Nephron progenitor cell (in vitro differentiated cells): Measurements from ENCODE around the gene KNDC1.

ENCODE experiments used
- DNase-seq: peaks from one replicate; pipeline ENCODE4 v3.0.0; 2021
- H3K27ac Mint-ChIP-seq: 2 replicates; pipeline ENCODE4 v1.8.0; 2021; ENCODE audit warnings: mild to moderate bottlenecking, moderate library complexity, mixed read lengths
- H3K27me3 Mint-ChIP-seq: 2 replicates; pipeline ENCODE4 v1.8.0; 2021; ENCODE audit warnings: mild to moderate bottlenecking, low read depth, mixed read lengths; ENCODE audit not compliant: poor library complexity
- H3K36me3 Mint-ChIP-seq: 2 replicates; pipeline ENCODE4 v1.8.0; 2021; ENCODE audit warnings: low read depth, mixed read lengths
- H3K4me1 Mint-ChIP-seq: 2 replicates; pipeline ENCODE4 v1.8.0; 2021; ENCODE audit warnings: mixed read lengths
- H3K4me3 Mint-ChIP-seq: 2 replicates; pipeline ENCODE4 v1.8.0; 2021; ENCODE audit warnings: mild to moderate bottlenecking, moderate library complexity, mixed read lengths
- H3K9me3 Mint-ChIP-seq: 2 replicates; pipeline ENCODE4 v1.8.0; 2021; ENCODE audit warnings: mild to moderate bottlenecking, moderate library complexity, mixed read lengths
- CTCF ChIP-seq: fragments of 200-600 bp; sonication (generic); IDR thresholded peaks from 2 replicates; pipeline ENCODE4 v1.5.0; 2021; ENCODE audit warnings: antibody characterized with exemption

KNDC1 gene

DNA sequence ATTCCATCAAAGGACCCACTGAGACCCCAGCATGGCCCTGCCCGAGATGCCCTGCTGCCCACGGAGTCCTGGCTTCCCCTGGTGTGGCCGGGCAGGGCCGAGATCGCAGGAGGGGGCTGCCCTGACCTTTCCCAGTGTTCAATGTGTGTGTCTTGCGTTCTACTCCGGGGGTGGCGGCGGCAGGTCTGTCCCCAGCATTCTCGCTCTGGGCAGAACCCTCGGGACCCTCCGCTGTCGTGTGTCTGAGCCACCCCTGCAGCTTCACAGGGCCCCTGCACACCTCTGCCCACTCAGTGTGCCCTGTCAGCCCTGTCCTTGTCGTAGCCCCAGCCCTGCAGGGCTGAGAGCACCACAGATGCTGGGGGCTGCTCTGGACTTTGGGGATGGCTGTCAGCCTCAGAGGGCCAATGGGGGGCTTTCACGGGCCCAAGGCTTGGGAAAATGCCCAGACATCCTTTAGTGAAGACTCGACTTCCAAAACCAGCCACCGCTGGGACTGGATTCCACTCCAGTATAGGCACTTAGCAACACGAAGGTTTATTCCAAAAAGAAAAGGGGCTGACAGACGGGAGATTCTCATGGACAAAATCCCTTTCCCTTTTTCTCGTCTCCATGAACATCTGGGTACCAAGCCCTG is 30.0 kb upstream of the KNDC1 start:
- Mint-ChIP-seq H3K4me3 (no peak overlapping the region), H3K27me3 (peaks cover 21% of the 10 kb centered on the region), H3K9me3 (no peaks in the 10 kb centered on the region), H3K36me3 (no peaks in the 10 kb centered on the region), H3K4me1 (peaks cover 15% of the 10 kb centered on the region), H3K27ac (no peak overlapping the region)
- DNase-seq: no peak
- TF ChIP-seq CTCF: no peak

- DNase-seq: no peak
- Mint-ChIP-seq H3K36me3 (no peaks in the 10 kb centered on the region), H3K9me3 (no peaks in the 10 kb centered on the region), H3K27me3 (peaks cover 15% of the 10 kb centered on the region), H3K4me3 (no peak overlapping the region), H3K4me1 (peaks cover 13% of the 10 kb centered on the region), H3K27ac (no peak overlapping the region)
- TF ChIP-seq CTCF: no peak
These were observed 29.4 kb upstream of the KNDC1 start for GRCh38 chr10:133130602-133131001.

DNA sequence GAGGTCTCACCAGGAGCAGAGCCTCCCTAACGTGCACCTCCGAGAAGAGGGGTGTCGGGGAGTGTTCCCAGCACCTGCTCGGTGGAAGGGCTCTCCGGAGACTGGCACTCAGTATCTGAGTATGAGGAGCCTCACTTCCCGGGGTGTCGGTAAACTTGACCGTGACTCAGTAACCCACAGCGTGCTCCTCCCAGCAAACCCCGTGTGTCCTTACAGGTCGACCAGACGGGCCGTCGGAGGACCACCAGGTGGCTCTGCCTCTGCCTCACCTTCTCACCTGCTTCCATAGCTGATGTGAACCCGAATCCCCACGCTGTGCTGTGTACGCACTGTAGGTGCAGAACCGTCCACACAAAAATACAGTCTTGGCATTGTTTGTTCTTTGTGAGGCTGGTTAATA is 29.0 kb upstream of the KNDC1 start:
- no peak overlapping the region for H3K4me3 Mint-ChIP-seq
- peaks cover 13% of the 10 kb centered on the region for H3K4me1 Mint-ChIP-seq
- no peaks in the 10 kb centered on the region for H3K9me3 Mint-ChIP-seq
- no peak for DNase-seq
- no peak overlapping the region for H3K27ac Mint-ChIP-seq
- no peak for TF ChIP-seq CTCF
- H3K27me3 Mint-ChIP-seq: peaks cover 10% of the 10 kb centered on the region
- H3K36me3 Mint-ChIP-seq: no peaks in the 10 kb centered on the region

GRCh38 chr10:133131734-133132472 is 28.1 kb upstream of the KNDC1 start:
- H3K4me1 Mint-ChIP-seq: peaks cover 13% of the 10 kb centered on the region
- H3K27me3 Mint-ChIP-seq: peaks cover 6% of the 10 kb centered on the region
- no peaks in the 10 kb centered on the region for H3K9me3 Mint-ChIP-seq
- no peak for DNase-seq
- H3K27ac Mint-ChIP-seq: no peak overlapping the region
- H3K4me3 Mint-ChIP-seq: no peak overlapping the region
- no peak for TF ChIP-seq CTCF
- H3K36me3 Mint-ChIP-seq: no peaks in the 10 kb centered on the region

- no peak for TF ChIP-seq CTCF
- H3K27me3 Mint-ChIP-seq: peaks cover 6% of the 10 kb centered on the region
- no peak overlapping the region for H3K4me3 Mint-ChIP-seq
- no peak for DNase-seq
- H3K9me3 Mint-ChIP-seq: no peaks in the 10 kb centered on the region
- H3K36me3 Mint-ChIP-seq: no peaks in the 10 kb centered on the region
- peaks cover 13% of the 10 kb centered on the region for H3K4me1 Mint-ChIP-seq
- H3K27ac Mint-ChIP-seq: no peak overlapping the region
These were observed 27.3 kb upstream of the KNDC1 start for GRCh38 chr10:133132473-133133291.
